Measurements from ENCODE around the gene RIMS4. TPM values are rescaled to one million over a fixed set of nuclear protein-coding genes. Genes with fewer than 3 reads are reported as not detected.

Gene RIMS4
- total and polyA plus RNA-seq, 9 donors: 5.7 to 13.2 (median 10.1) TPM

DNA sequence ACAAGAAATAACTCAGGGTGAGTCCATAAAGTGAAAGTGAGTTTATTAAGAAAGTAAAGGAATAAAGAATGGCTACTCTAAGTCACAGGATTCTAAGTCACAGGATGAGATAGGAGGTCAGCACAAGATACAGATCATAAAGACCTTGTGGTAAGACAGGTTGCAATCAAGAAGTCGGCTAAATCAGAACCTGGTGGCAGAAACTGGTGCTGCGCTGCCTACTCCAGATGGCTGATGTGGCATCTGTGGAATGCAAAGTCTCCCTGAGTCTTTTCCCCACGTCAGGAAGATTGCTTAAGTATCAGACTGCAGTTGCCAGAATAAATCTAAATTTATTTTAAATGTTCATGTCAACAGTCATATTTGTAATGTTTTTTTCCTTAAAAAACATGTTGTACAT, 75.4 kb downstream of the RIMS4 start:
- WGBS (ENCODE audit: insufficient coverage): 20% methylated on average over 1 of the region's 3 CpGs
- no peak overlapping the region for H3K27ac ChIP-seq (ENCODE audit: low read length)
- no peak overlapping the region for H3K4me3 ChIP-seq (ENCODE audit: low read length)

DNA sequence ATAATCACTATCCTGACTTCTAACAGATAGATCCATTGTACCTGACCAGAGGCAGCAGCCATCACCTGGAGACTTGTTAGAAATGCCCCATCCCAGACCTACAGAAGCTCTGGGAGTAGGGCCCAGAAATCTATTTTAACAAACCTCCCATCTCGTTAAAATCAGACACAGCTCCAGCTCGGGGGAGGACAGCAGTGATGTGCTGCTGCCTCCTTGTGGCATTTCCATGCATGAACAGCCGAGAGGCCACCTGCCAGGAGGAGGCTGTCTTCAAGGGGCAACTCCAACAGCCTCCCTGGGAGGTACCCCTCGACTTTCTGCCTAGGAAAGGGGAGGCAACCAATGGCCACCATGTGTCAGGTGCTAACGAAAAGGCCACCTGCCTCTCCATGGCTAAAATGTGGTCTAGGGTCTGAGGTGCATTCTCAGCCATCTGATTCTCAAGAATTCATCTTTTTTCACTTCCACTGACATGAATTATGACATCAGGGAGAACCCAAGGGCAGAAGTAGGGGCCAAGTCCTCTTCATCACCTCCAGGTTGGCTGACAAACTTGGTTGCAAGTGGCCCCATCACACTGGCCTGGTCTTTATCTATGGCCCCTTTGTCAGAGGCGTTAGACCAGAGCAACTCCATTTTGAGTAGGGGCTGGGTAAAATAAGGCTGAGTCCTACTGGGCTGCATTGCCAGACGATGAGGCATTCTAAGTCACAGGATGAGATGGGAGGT, 76.8 kb downstream of the RIMS4 start:
- H3K36me3 ChIP-seq (ENCODE audit: control insufficient read depth, insufficient read depth, low read length): no peaks in the 10 kb centered on the region
- no peaks in the 10 kb centered on the region for H3K9me3 ChIP-seq (replicated peaks; ENCODE audit: control insufficient read depth, low read depth, low read length)
- H3K4me3 ChIP-seq (ENCODE audit: low read length): no peak overlapping the region
- H3K4me1 ChIP-seq (ENCODE audit: control insufficient read depth, insufficient read depth, low read length): peaks cover 19% of the 10 kb centered on the region
- no peak overlapping the region for H3K27ac ChIP-seq (ENCODE audit: low read length)
- WGBS (ENCODE audit: insufficient coverage): 34% methylated on average over 5 of the region's 7 CpGs
- peaks cover 3% of the 10 kb centered on the region for H3K27me3 ChIP-seq (ENCODE audit: control insufficient read depth, insufficient read depth, low read length)
- DNase-seq: peak; percentile 77

More for the DNA sequence above, 75.4 kb downstream of the RIMS4 start:
- Histone ChIP-seq H3K27me3 (ENCODE audit: control insufficient read depth, insufficient read depth, low read length) (no peaks in the 10 kb centered on the region), H3K4me1 (ENCODE audit: control insufficient read depth, insufficient read depth, low read length) (peaks cover 15% of the 10 kb centered on the region), H3K9me3 (replicated peaks; ENCODE audit: control insufficient read depth, low read depth, low read length) (no peaks in the 10 kb centered on the region), H3K36me3 (ENCODE audit: control insufficient read depth, insufficient read depth, low read length) (no peaks in the 10 kb centered on the region)
- no peak for DNase-seq

DNA sequence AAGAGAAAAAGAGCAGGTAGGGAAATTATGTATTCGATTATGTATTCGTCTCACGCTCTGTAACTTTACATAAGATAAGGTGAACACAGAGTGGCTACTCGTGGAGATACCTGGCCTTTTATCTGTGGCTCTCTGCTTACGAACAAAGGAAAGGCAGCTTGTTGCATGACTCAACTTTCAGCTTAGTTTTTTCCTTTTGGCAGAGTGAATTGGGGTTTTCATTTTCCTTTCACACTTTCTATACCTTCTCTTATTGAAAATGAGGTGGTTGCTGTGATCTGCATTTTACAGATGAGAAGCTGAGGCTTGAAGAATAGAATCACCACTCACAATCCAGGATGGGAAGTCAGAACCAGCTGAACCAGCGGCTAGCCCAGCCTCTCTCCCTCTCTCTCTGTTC, 78.0 kb downstream of the RIMS4 start:
- no peaks in the 10 kb centered on the region for H3K9me3 ChIP-seq (replicated peaks; ENCODE audit: control insufficient read depth, low read depth, low read length)
- peaks cover 3% of the 10 kb centered on the region for H3K27me3 ChIP-seq (ENCODE audit: control insufficient read depth, insufficient read depth, low read length)
- no peak overlapping the region for H3K27ac ChIP-seq (ENCODE audit: low read length)
- 63% methylated on average over 4 of the region's 6 CpGs for WGBS (ENCODE audit: insufficient coverage)
- no peaks in the 10 kb centered on the region for H3K36me3 ChIP-seq (ENCODE audit: control insufficient read depth, insufficient read depth, low read length)
- H3K4me3 ChIP-seq (ENCODE audit: low read length): no peak overlapping the region
- peaks cover 21% of the 10 kb centered on the region for H3K4me1 ChIP-seq (ENCODE audit: control insufficient read depth, insufficient read depth, low read length)
- no peak for DNase-seq

DNA sequence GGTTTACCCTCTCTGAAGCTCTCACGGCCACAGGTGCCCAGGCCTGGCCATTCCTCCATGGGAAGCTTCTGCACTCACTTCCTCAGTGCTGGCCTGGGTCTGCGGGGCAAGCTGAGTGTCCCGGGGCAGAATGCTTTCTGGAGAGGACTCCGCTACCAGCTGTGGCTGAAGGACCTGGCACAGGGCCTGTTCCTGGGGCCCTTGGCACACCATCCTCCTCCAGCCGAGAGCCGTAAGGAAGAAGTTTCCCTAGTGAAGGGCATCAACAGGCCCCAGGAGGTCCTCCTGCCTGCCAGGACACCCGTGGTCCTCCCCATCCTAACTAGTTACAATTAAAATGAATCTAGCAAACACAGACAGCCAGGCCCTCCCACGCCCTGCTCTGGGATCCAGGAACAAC, 78.7 kb downstream of the RIMS4 start:
- Histone ChIP-seq H3K27ac (ENCODE audit: low read length) (no peak overlapping the region), H3K36me3 (ENCODE audit: control insufficient read depth, insufficient read depth, low read length) (no peaks in the 10 kb centered on the region), H3K4me3 (ENCODE audit: low read length) (no peak overlapping the region), H3K4me1 (ENCODE audit: control insufficient read depth, insufficient read depth, low read length) (peaks cover 21% of the 10 kb centered on the region), H3K27me3 (ENCODE audit: control insufficient read depth, insufficient read depth, low read length) (peaks cover 3% of the 10 kb centered on the region), H3K9me3 (replicated peaks; ENCODE audit: control insufficient read depth, low read depth, low read length) (no peaks in the 10 kb centered on the region)
- WGBS (ENCODE audit: insufficient coverage): 70% methylated on average over 7 of the region's 8 CpGs
- no peak for DNase-seq

DNA sequence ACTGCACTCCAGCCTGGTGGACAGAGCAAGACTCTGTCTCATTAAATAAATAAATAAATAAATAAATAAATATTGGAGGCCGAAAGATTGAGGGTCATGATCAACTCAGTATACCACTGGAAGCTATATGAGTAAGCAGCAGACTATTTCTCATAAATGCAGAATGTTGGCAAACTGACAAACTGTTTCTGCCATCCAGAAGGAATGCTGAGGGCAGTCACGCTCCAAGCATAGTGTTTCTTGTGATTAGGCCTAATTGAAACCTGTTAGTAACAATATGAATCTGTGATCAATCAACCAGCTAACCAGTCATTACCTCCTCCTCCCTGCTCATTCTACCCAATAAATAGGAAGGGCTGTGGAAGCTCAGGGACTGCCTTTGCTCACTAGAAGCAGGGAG, 79.9 kb downstream of the RIMS4 start:
- Histone ChIP-seq H3K4me1 (ENCODE audit: control insufficient read depth, insufficient read depth, low read length) (peaks cover 21% of the 10 kb centered on the region), H3K36me3 (ENCODE audit: control insufficient read depth, insufficient read depth, low read length) (no peaks in the 10 kb centered on the region), H3K9me3 (replicated peaks; ENCODE audit: control insufficient read depth, low read depth, low read length) (no peaks in the 10 kb centered on the region), H3K4me3 (ENCODE audit: low read length) (no peak overlapping the region), H3K27ac (ENCODE audit: low read length) (no peak overlapping the region), H3K27me3 (ENCODE audit: control insufficient read depth, insufficient read depth, low read length) (peaks cover 6% of the 10 kb centered on the region)
- WGBS (ENCODE audit: insufficient coverage): no CpG with 5 or more reads among the region's 2 CpGs
- DNase-seq: peak; percentile 36

DNA sequence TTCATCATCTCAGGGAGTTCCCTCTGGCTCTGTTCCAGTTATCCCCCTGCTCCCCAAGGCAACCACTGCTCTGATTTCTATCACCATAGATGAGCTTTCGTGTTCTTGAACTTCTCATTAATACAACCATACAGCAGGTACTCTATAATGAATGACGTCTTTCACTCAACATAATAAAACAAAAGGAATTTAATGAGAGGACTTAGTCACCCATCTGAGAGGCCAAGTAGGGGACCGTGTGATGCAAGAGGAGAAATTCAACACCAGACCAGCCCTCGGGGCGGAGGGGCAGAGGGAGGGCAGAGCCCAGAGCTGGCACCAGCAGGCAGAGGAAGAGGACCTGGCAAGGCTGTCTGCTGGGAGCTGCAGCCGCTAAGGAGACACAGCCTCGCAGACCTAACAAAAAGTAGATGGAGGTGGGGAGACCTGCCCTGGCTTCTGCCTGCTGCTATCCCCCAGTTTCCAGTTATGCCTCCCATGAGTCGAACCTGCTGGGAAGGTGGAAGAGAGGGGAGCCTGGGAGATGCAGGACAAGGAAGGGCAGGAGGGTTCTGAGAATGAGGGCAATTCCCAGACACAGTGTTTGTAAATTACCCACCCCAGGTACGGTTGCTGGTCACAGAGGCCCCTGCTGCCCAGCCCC, 81.4 kb downstream of the RIMS4 start:
- WGBS (ENCODE audit: insufficient coverage): 17% methylated on average over 7 of the region's 9 CpGs

DNA sequence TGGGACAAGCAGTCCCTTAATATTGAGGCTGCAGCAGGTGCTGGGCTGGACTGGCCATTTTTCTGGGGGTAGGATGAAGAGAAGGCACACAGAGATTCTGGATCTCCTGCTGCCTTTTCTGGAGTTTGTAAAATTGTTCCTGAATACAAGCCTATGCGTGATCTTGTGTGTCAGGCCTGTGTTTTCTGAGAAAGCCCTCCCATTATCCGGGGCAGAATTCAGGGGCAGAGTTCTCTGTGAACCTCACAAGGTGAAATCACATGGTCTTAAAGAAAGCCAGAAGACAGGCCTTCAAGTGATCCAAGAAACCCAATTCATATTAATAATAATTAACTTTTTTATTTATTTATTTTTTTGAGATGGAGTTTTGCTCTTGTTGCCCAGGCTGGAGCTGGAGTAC, 82.7 kb downstream of the RIMS4 start:
- no peaks in the 10 kb centered on the region for H3K36me3 ChIP-seq (ENCODE audit: control insufficient read depth, insufficient read depth, low read length)
- no peak overlapping the region for H3K27ac ChIP-seq (ENCODE audit: low read length)
- H3K27me3 ChIP-seq (ENCODE audit: control insufficient read depth, insufficient read depth, low read length): peaks cover 14% of the 10 kb centered on the region
- no peaks in the 10 kb centered on the region for H3K9me3 ChIP-seq (replicated peaks; ENCODE audit: control insufficient read depth, low read depth, low read length)
- no peak for DNase-seq
- H3K4me3 ChIP-seq (ENCODE audit: low read length): no peak overlapping the region
- H3K4me1 ChIP-seq (ENCODE audit: control insufficient read depth, insufficient read depth, low read length): peaks cover 21% of the 10 kb centered on the region
- WGBS (ENCODE audit: insufficient coverage): no CpG with 5 or more reads among the region's 2 CpGs

More for the DNA sequence above, 81.4 kb downstream of the RIMS4 start:
- peak; percentile 64 for DNase-seq
- Histone ChIP-seq H3K9me3 (replicated peaks; ENCODE audit: control insufficient read depth, low read depth, low read length) (no peaks in the 10 kb centered on the region), H3K36me3 (ENCODE audit: control insufficient read depth, insufficient read depth, low read length) (no peaks in the 10 kb centered on the region), H3K27me3 (ENCODE audit: control insufficient read depth, insufficient read depth, low read length) (peaks cover 12% of the 10 kb centered on the region), H3K4me1 (ENCODE audit: control insufficient read depth, insufficient read depth, low read length) (peaks cover 21% of the 10 kb centered on the region), H3K27ac (ENCODE audit: low read length) (no peak overlapping the region), H3K4me3 (ENCODE audit: low read length) (no peak overlapping the region)

DNA sequence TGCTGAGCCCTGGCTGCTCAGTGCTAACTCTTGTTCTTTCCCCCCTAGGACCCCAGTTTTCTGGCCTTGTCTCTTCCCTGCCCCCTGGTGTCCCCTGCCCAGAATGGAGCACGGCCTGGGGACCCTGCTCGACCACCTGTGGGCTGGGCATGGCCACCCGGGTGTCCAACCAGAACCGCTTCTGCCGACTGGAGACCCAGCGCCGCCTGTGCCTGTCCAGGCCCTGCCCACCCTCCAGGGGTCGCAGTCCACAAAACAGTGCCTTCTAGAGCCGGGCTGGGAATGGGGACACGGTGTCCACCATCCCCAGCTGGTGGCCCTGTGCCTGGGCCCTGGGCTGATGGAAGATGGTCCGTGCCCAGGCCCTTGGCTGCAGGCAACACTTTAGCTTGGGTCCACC, 83.3 kb downstream of the RIMS4 start:
- WGBS (ENCODE audit: insufficient coverage): 78% methylated on average over 11 of the region's 11 CpGs
- Histone ChIP-seq H3K4me1 (ENCODE audit: control insufficient read depth, insufficient read depth, low read length) (peaks cover 21% of the 10 kb centered on the region), H3K4me3 (ENCODE audit: low read length) (no peak overlapping the region), H3K27me3 (ENCODE audit: control insufficient read depth, insufficient read depth, low read length) (peaks cover 14% of the 10 kb centered on the region), H3K9me3 (replicated peaks; ENCODE audit: control insufficient read depth, low read depth, low read length) (no peaks in the 10 kb centered on the region), H3K36me3 (ENCODE audit: control insufficient read depth, insufficient read depth, low read length) (no peaks in the 10 kb centered on the region), H3K27ac (ENCODE audit: low read length) (no peak overlapping the region)
- DNase-seq: no peak

DNA sequence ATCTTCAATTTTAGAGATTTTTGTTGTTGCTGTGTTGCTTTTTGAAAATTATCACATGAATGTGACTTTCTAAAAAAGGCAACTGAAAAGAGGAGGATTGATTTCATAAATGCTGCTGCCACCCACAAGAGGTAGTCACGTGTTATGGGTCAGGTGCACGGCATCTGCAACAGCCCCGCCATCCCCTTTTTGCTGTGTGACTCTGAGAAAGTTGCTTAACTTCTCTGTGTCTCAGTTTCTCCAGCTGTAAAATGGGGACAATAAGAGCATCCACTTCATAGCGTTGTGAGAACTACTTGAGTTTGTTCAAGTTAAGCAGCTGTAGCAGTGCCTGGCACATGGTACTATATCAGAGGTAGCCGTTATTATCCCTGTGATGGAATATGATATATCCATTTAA, 84.5 kb downstream of the RIMS4 start:
- Histone ChIP-seq H3K4me1 (ENCODE audit: control insufficient read depth, insufficient read depth, low read length) (peaks cover 15% of the 10 kb centered on the region), H3K36me3 (ENCODE audit: control insufficient read depth, insufficient read depth, low read length) (no peaks in the 10 kb centered on the region), H3K27ac (ENCODE audit: low read length) (no peak overlapping the region), H3K27me3 (ENCODE audit: control insufficient read depth, insufficient read depth, low read length) (peaks cover 14% of the 10 kb centered on the region), H3K4me3 (ENCODE audit: low read length) (no peak overlapping the region), H3K9me3 (replicated peaks; ENCODE audit: control insufficient read depth, low read depth, low read length) (no peaks in the 10 kb centered on the region)
- no peak for DNase-seq
- 65% methylated on average over 2 of the region's 5 CpGs for whole genome bisulfite sequencing (ENCODE audit: insufficient coverage)

DNA sequence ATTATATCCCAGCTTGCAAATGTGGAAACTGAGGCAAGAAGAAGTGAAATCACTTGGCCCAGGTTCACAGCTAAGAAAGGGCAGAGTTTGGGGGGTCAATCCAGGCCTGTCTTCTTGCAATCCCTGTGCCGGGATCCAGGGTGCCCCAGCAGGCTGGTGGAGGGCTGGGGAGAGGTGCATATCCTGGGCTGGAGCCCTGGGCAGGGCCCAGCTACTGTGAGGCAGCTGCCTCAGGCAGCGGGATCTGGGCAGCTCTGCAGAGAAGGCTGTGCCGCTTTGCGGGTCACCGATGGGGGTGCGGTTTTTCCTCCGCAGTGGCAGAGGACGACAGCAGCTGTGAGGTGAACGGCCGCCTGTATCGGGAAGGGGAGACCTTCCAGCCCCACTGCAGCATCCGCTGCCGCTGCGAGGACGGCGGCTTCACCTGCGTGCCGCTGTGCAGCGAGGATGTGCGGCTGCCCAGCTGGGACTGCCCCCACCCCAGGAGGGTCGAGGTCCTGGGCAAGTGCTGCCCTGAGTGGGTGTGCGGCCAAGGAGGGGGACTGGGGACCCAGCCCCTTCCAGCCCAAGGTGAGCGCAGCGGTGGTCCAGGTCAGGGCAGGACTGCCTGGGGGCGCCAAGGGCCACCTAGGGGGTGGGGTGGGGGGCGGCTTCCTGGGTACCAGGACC, 85.8 kb downstream of the RIMS4 start:
- Histone ChIP-seq H3K27me3 (ENCODE audit: control insufficient read depth, insufficient read depth, low read length) (peaks cover 14% of the 10 kb centered on the region), H3K4me3 (ENCODE audit: low read length) (no peak overlapping the region), H3K9me3 (replicated peaks; ENCODE audit: control insufficient read depth, low read depth, low read length) (no peaks in the 10 kb centered on the region), H3K4me1 (ENCODE audit: control insufficient read depth, insufficient read depth, low read length) (peaks cover 12% of the 10 kb centered on the region), H3K36me3 (ENCODE audit: control insufficient read depth, insufficient read depth, low read length) (no peaks in the 10 kb centered on the region), H3K27ac (ENCODE audit: low read length) (no peak overlapping the region)
- 35% methylated on average over 23 of the region's 26 CpGs for WGBS (ENCODE audit: insufficient coverage)
- no peak for DNase-seq

All from muscle of leg (tissue), 11 donors.